GM23338 (cell line): ENCODE measurements around the gene S100A7. TPM values are rescaled to one million over a fixed set of nuclear protein-coding genes. Genes with fewer than 3 reads are reported as not detected.
"Not testable (repeated sequence)": the region's sequence is repeated elsewhere in the genome, so short reads cannot be mapped to it uniquely, and the experiment has no call there.

Source experiments
- ATAC-seq: fragments of 200-7000 bp; cut with Tn5 transposase; 3 replicates; pipeline ENCODE4 v1.9.1; 2020
- DNase-seq: peaks from one replicate; pipeline ENCODE4 v3.0.0-alpha.2; 2015; ENCODE audit warnings: low spot score
- H2AFZ ChIP-seq: fragments of 200-600 bp; sonication (generic); 2 replicates; pipeline ENCODE4 v1.8.0; 2016; ENCODE audit warnings: antibody characterized with exemption, mild to moderate bottlenecking, moderate library complexity
- H3F3A ChIP-seq: fragments of 200-600 bp; sonication (generic); replicated peaks from 2 replicates; pipeline ENCODE4 v1.8.0; 2017; ENCODE audit warnings: antibody characterized with exemption, mixed run types, low read depth
- H3K27ac ChIP-seq: fragments of 200-600 bp; sonication (generic); 2 replicates; pipeline ENCODE4 v1.6.1; 2016; ENCODE audit warnings: low read depth
- H3K27me3 ChIP-seq: fragments of 200-600 bp; sonication (generic); 2 replicates; pipeline ENCODE4 v1.8.0; 2016; ENCODE audit warnings: mild to moderate bottlenecking, mixed run types, moderate library complexity; ENCODE audit not compliant: insufficient read depth
- H3K36me3 ChIP-seq: fragments of 200-600 bp; sonication (generic); 2 replicates; pipeline ENCODE4 v1.8.0; 2016; ENCODE audit warnings: mild to moderate bottlenecking; ENCODE audit not compliant: insufficient read depth
- H3K4me1 ChIP-seq: fragments of 200-600 bp; sonication (generic); 2 replicates; pipeline ENCODE4 v1.8.0; 2016; ENCODE audit warnings: mild to moderate bottlenecking, moderate library complexity; ENCODE audit not compliant: insufficient read depth
- H3K4me2 ChIP-seq: fragments of 200-600 bp; sonication (generic); 2 replicates; pipeline ENCODE4 v1.7.1; 2017; ENCODE audit warnings: mixed run types
- H3K4me3 ChIP-seq: fragments of 200-600 bp; sonication (generic); 2 replicates; pipeline ENCODE4 v1.6.1; 2016; ENCODE audit warnings: mixed run types
- H3K79me2 ChIP-seq: fragments of 200-600 bp; sonication (generic); replicated peaks from 2 replicates; pipeline ENCODE4 v1.8.0; 2017; ENCODE audit warnings: mild to moderate bottlenecking; ENCODE audit not compliant: insufficient read depth
- H3K9me2 ChIP-seq: fragments of 200-600 bp; sonication (generic); 2 replicates; pipeline ENCODE4 v1.8.0; 2017; ENCODE audit not compliant: insufficient read depth
- H4K20me1 ChIP-seq: fragments of 200-600 bp; sonication (generic); replicated peaks from 2 replicates; pipeline ENCODE4 v1.8.0; 2017; ENCODE audit warnings: mild to moderate bottlenecking; ENCODE audit not compliant: insufficient read depth
- H3K27ac Mint-ChIP-seq: 2 replicates; pipeline ENCODE4 v1.8.0; 2020; ENCODE audit warnings: inconsistent platforms, mild to moderate bottlenecking, moderate library complexity, mixed read lengths
- H3K27me3 Mint-ChIP-seq: 3 replicates; pipeline ENCODE4 v1.8.0; 2022; ENCODE audit warnings: low read depth, mild to moderate bottlenecking, moderate library complexity, mixed read lengths, inconsistent platforms; ENCODE audit not compliant: insufficient read depth, poor library complexity
- H3K36me3 Mint-ChIP-seq: 3 replicates; pipeline ENCODE4 v1.8.0; 2021; ENCODE audit warnings: low read depth, mild to moderate bottlenecking, inconsistent platforms, moderate library complexity, mixed read lengths
- H3K4me1 Mint-ChIP-seq: 3 replicates; pipeline ENCODE4 v1.8.0; 2020; ENCODE audit warnings: mild to moderate bottlenecking, inconsistent platforms, mixed read lengths
- H3K4me3 Mint-ChIP-seq: 3 replicates; pipeline ENCODE4 v1.8.0; 2021; ENCODE audit warnings: moderate library complexity, mild to moderate bottlenecking, inconsistent platforms, mixed read lengths
- H3K9me3 Mint-ChIP-seq: 3 replicates; pipeline ENCODE4 v1.8.0; 2020; ENCODE audit warnings: moderate library complexity, mild to moderate bottlenecking, inconsistent platforms, mixed read lengths
- CREB1 ChIP-seq: fragments of 250-450 bp; sonication (Bioruptor Pico); IDR thresholded peaks from 2 replicates; pipeline ENCODE4 v1.5.0; 2020; ENCODE audit warnings: low read depth, mild to moderate bottlenecking, moderate library complexity
- CTCF ChIP-seq, 2 experiments: fragments of 200-600 bp in 1 of 2; sonication (generic) in 1 of 2; conservative IDR thresholded peaks; 2 replicates each; pipeline versions ENCODE4 v1.5.1 to v1.6.1; 2016 to 2017; ENCODE audit warnings: antibody characterized with exemption in 2 of 2, low read depth in 2 of 2, mild to moderate bottlenecking in 2 of 2, moderate library complexity in 1 of 2
- EZH2 ChIP-seq: fragments of 200-600 bp; sonication (generic); IDR thresholded peaks from one replicate; pipeline ENCODE4 v1.8.0; 2017; ENCODE audit warnings: antibody characterized with exemption, mild to moderate bottlenecking, low read depth; ENCODE audit not compliant: unreplicated experiment
- REST ChIP-seq: IDR thresholded peaks from one replicate; pipeline ENCODE4 v1.6.1; 2018; ENCODE audit warnings: antibody characterized with exemption; ENCODE audit not compliant: unreplicated experiment
- polyA plus RNA-seq: library from polyadenylated mRNA; unstranded; fragments of >200 nt; fragmentation: Nextera tagmentation; extraction: Ambion mirVana; gene quantifications from 2 replicates; pipeline ENCODE4 v1.2.1, GENCODE V29; 2016
- total RNA-seq: library from RNA; depleted of rRNA; stranded (reverse); fragments of >200 nt; shearing (Covaris generic); gene quantifications from 2 replicates; pipeline ENCODE4 v1.2.3, GENCODE V29; 2014

The S100A7 gene
- total and polyA plus RNA-seq, 2 experiments from 2014 or later, result not detected

GRCh38 chr1:153420306-153420705 is 40.1 kb downstream of the S100A7 start (continued):
- TF ChIP-seq CREB1 (CRISPR knock-in tag) (no peak), CTCF (conservative IDR thresholded peaks at IDR 0.05; ENCODE audit: low read depth in 2 of 2) (no peak), EZH2 (no peak), REST (no peak)

GRCh38 chr1:153419436-153419793 is 41.0 kb downstream of the S100A7 start:
- H3K4me1 ChIP-seq, H3K4me1 Mint-ChIP-seq, H3K36me3 ChIP-seq, H3K9me2 ChIP-seq, H3K27ac ChIP-seq, H3K4me3 Mint-ChIP-seq, H3K36me3 Mint-ChIP-seq, H3K27me3 ChIP-seq, ATAC-seq, H3K4me3 ChIP-seq, H3K4me2 ChIP-seq, H3K27ac Mint-ChIP-seq, DNase-seq, H3K9me3 Mint-ChIP-seq, H3K79me2 ChIP-seq, H4K20me1 ChIP-seq, H3K27me3 Mint-ChIP-seq, H3F3A ChIP-seq, H2AFZ ChIP-seq: not testable (repeated sequence)

- not testable (repeated sequence) for H3K9me3 Mint-ChIP-seq, H4K20me1 ChIP-seq, H3K4me1 ChIP-seq, H3K27ac Mint-ChIP-seq, H2AFZ ChIP-seq, ATAC-seq, H3F3A ChIP-seq, H3K27me3 ChIP-seq, DNase-seq, H3K4me1 Mint-ChIP-seq, H3K9me2 ChIP-seq, H3K4me3 ChIP-seq, H3K4me2 ChIP-seq, H3K36me3 Mint-ChIP-seq, H3K27ac ChIP-seq, H3K36me3 ChIP-seq, H3K79me2 ChIP-seq, H3K27me3 Mint-ChIP-seq, H3K4me3 Mint-ChIP-seq
These were observed 41.6 kb downstream of the S100A7 start for GRCh38 chr1:153418758-153419435.
